CD4-positive, alpha-beta T cell treated with Interleukin-6 for 4 hours (primary cell): Measurements from ENCODE around the gene AMPD3.

ENCODE experiments used
- DNase-seq: peaks from one replicate; pipeline ENCODE4 v3.0.0-alpha.2; 2020; ENCODE audit warnings: mixed read lengths

Gene AMPD3

DNA sequence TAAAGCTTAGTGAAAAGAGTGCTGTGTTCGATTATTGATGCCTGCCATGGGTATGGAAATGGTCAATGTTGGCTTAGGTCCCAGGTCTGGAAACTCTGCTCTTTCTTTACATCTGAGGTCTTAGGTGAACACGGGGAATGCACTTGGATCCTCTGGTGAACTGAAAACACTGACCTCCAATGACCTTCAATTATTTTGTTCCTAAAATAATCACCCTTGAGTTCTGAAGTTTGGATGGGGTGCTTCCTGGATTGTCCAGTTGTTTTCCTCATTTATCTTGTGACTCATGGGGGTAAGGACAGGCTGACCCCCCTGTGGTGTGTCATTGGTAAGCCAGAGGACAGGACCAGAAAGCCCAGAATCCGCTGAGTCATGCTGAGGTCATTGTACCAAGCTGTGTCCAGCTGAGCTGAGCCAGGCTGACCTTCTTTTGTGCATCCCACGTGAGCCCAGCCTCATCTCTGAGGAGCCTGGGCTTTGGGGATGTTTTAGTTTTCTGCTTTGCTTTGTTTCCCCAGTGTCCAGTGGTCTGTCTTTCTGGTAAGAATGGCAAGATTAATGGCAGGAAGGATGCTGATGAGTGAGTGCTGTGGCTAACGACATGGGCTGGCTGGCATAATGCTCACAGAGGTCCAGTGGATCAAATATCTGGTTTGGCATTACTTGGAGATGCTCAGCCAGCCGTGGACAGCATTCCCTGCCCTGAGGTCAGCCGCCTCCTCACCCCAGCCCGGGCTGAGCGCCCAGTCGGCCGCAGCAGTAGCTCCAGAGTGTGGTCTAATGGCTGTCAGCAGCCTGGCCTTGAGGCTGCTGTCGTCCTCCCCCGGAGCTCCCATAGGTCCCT is 35.6 kb downstream of the AMPD3 start:
- DNase-seq: no peak

DNA sequence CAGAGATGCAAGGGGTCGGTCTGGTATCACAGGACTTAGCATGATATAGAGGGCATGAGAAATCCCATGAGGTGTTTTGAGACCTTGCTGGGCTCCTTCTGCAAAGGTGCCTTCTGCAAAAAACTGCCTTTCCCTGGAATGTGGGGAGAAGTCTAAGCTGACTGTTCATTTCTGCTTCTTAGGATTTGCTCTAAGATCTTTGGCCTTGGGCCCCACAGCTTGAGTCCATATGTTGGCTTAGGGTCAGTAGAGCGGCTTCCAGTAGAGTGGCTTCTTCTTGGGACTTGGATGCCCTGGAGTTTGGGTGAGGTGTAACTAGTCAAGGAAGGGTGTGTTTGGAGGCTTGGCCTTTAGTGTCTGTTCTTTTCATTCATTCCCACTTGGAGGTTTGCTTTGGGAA is 37.0 kb downstream of the AMPD3 start:
- no peak for DNase-seq

DNA sequence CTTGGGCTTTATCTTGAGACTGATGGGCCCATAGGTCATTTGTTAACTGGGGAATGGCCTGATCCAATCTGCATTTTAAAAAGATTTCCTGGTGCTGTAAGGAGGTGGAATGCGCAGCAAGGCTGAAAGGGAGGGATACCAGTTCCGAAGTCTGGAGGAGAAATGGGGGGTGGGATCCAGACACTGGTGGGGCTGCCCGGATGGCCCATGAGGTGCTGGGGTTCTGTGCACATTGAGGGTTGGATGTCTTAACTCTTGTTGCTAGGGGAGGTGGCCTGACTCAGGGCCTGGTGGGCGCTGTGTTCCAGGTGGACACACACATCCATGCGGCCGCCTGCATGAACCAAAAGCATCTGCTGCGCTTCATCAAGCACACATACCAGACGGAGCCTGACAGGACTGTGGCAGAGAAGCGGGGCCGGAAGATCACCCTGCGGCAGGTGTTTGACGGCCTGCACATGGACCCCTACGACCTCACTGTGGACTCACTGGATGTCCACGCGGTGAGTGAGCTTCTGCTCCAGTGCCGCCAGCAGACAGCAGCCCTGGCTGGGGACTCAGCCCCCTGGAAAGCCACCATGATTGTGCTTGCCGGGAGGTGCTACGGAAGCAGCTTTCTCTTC is 38.1 kb downstream of the AMPD3 start:
- no peak for DNase-seq

DNA sequence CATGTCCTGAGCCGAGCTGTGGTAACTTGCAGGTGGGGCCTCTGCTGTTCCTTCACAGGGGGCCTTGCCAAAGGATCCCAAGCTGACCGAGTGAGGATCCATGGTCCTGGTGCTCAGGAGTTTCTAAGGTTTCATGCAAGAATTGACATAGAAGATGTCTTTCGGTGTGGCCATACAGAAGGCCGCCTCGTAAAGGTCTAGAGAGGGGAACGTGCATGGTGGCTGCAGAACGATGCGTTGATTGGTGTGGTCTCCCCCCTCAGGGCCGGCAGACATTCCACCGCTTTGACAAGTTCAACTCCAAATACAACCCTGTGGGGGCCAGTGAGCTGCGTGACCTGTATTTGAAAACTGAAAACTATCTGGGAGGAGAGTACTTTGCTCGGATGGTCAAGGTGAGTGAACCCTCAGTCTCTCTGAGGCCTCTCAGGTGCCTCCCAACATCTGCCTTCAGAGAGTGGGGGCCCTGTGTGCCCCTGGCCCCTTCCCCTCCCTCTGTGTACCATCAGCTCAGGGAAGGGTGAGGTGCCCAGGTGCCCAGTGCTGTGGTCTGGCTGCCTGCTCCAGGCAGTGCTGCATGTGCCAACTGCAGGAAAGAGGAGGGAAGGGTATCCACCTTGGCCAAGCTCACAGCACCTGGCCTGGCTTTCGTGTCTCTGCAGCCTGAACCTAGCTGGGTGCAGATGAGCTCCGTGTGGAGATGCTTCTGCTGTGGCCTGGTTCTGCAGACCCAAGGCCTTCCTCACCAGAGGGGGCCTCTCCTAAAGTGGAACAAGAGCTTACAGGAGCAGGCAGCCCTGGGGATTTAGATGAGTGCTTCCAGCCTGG is 39.8 kb downstream of the AMPD3 start:
- no peak for DNase-seq

DNA sequence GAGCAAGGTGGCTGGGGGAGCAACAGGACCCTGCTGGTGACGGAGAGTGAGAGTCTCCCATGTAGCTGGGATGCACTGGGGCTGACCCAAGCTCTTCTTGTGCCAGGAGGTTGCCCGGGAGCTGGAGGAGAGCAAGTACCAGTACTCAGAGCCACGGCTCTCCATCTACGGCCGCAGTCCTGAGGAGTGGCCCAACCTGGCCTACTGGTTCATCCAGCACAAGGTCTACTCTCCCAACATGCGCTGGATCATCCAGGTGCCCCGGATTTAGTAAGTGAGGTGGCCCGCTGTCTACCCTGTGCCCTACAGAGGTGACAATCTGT is 40.4 kb downstream of the AMPD3 start:
- no peak for DNase-seq

- DNase-seq: no peak
These were observed 41.4 kb downstream of the AMPD3 start for GRCh38 chr11:10496296-10496936.

- DNase-seq: no peak
These were observed 42.4 kb downstream of the AMPD3 start for GRCh38 chr11:10497371-10498021.

- DNase-seq: no peak
These were observed 42.9 kb downstream of the AMPD3 start for GRCh38 chr11:10498022-10498400.

GRCh38 chr11:10498426-10499250 is 43.6 kb downstream of the AMPD3 start:
- DNase-seq: no peak

GRCh38 chr11:10499452-10499851 is 44.4 kb downstream of the AMPD3 start:
- no peak for DNase-seq

- no peak for DNase-seq
These were observed 45.0 kb downstream of the AMPD3 start for GRCh38 chr11:10499874-10500601.

- no peak for DNase-seq
These were observed 46.0 kb downstream of the AMPD3 start for GRCh38 chr11:10500757-10501684.

- no peak for DNase-seq
These were observed 47.1 kb downstream of the AMPD3 start for GRCh38 chr11:10502065-10502680.

DNA sequence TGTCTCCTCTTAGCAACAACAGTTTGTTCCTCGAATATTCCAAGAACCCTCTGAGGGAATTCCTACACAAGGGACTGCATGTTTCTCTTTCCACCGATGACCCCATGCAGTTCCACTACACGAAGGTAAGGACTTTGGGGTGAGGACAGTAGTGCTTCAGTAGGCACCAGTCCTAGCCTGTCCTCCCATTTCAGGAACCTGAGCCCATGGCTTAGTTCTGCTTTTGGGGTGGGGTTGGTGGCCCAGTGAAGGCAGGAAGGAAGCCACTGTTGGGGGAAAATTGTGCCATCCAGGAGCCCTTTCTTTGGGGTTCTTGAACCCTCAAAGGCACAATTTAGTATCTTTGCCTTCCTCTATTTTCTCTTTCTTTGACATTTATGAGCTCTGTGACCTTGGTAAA is 47.7 kb downstream of the AMPD3 start:
- no peak for DNase-seq

GRCh38 chr11:10503221-10503620 is 48.2 kb downstream of the AMPD3 start:
- no peak for DNase-seq

DNA sequence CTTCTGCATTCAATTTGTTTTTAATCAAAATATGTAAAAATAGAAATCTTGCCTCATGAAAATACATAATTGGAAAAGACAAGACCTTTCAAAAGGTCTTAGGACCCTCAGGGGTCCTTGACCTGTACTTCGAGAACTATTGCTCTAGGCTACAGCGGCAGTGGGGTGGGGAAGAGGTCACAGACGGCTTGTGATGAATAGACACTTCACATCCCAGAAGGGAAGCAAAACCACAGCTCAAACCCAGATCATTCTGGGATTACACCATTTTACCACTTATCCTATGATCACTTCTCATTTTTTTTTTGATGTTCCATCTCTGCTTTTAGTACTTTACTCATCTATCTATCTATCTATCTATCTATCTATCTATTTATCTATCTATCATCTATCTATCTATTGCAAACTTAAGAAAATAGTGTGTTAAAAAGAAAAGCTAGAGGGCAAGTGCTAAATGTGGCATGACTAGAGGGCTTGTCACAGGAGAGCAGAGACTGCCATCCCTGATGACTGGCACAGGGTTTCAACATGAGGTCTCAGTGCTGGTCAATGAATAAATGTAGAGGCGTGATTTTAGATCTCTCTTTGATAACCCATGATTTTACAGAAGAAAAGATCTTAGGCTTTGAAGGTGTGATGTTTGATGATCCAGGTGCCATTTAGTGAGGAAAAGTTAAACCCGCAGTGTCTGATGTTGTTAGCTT is 48.9 kb downstream of the AMPD3 start:
- DNase-seq: no peak

- DNase-seq: no peak
These were observed 49.4 kb downstream of the AMPD3 start for GRCh38 chr11:10504490-10504889.

DNA sequence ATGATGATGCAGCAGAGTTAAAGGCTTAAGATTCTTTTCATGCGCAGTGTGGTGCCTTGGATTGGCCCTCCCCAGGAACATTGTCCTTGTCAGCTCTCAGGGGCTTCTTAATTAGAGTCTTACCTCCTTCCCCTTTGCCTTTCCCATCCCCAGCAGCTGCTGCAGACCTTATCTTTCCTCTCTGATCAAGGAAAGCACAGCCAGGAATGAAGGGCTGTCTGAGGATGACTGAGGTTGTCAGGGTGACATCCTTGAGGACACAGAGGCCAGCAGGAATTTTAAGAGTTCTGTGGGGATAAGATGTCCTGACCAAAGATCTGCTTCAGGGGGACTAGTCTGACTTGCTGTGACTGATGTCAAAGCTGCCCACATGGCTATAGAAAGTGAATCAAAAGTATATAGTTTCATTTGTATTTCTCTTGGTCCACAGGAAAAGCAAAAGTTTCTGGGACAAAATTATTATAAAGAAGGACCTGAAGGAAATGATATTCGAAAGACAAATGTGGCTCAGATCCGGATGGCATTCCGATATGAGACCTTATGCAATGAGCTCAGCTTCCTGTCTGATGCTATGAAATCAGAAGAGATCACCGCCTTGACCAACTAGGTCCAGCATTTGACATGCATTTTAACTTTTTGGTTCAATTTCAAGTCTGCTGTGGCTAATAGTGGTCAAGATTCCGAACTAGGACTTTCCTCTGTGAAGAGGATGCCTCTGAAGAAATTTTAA is 50.4 kb downstream of the AMPD3 start:
- no peak for DNase-seq
